Hippocampal formation (tissue), 2 donors: ENCODE data around the gene UBE2R2.
A peak's percentile ranks its signal among the peaks of the same experiment; 100 is the strongest.
"Not testable (repeated sequence)": the region's sequence is repeated elsewhere in the genome, so short reads cannot be mapped to it uniquely, and the experiment has no call there.

Source experiments
- DNase-seq, 2 donors: peaks; one replicate each; lab custom pipeline; 2025; lab: John Stamatoyannopoulos, UW

The UBE2R2 gene, protein sequence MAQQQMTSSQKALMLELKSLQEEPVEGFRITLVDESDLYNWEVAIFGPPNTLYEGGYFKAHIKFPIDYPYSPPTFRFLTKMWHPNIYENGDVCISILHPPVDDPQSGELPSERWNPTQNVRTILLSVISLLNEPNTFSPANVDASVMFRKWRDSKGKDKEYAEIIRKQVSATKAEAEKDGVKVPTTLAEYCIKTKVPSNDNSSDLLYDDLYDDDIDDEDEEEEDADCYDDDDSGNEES

GRCh38 chr9:33816327-33817252 lies at the start of gene UBE2R2:
UBE2R2 (plus strand) TSS chr9:33817160; CDS start chr9:33817758, 598 bp downstream.
- peak; percentile 93 to 94 for DNase-seq

DNA sequence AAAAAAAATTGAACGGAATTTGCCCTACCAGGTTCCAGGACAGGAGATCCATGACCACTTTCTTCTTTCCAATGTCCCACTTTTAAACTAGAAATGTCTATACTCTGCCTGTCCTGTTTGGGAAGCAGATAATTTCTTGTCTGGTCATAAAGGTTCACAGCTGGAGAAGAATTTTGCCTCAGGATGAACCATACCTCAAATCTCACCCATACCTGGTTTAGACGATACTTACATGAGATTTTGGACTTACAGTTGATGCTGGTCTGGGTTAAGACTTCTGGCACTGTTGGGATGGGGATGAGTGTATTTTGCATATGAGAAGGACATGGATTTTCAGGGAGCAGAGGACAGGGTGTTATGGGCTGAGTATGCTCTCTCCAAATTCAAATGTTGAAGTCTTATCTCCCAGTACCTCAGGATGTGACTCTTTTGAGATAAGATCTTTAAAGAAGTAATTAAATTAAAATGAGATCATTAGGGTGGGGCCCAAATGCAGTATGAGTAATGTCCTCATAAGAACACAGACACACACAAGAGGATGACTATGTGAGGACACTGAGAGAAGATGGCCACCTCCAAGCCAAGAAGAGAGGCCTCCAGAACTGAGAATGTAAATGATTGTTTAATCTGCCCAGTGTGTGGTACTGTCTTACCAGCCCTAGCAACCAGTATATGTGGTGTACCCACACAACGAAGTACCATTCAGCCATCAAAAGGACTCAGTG lies 46.6 kb upstream of the UBE2R2 start:
- not testable (repeated sequence) for DNase-seq

- not testable (repeated sequence) for DNase-seq
Observed at GRCh38 chr9:33773135-33773534, 43.8 kb upstream of the UBE2R2 start.

- DNase-seq: not testable (repeated sequence)
Observed at GRCh38 chr9:33774074-33774659, 42.8 kb upstream of the UBE2R2 start.

DNA sequence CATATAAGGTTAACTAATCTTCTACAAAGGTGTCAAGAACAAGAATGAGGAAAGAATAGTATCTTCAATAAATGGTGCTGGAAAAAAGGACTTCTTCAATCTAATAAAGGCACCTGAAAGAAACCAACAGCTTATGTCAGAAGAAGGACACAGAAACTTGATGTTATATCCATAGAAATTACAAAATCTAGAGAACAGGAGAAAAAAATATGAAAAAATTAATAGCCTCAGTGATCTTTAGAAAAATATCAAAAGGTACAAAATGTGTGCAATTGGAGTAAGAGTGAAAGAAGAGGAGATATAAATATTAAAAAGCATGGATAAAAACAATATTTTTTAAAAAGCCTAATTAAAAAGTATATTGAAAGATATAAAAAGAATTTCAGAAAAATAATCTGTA lies 40.4 kb upstream of the UBE2R2 start:
- DNase-seq: no peak

DNA sequence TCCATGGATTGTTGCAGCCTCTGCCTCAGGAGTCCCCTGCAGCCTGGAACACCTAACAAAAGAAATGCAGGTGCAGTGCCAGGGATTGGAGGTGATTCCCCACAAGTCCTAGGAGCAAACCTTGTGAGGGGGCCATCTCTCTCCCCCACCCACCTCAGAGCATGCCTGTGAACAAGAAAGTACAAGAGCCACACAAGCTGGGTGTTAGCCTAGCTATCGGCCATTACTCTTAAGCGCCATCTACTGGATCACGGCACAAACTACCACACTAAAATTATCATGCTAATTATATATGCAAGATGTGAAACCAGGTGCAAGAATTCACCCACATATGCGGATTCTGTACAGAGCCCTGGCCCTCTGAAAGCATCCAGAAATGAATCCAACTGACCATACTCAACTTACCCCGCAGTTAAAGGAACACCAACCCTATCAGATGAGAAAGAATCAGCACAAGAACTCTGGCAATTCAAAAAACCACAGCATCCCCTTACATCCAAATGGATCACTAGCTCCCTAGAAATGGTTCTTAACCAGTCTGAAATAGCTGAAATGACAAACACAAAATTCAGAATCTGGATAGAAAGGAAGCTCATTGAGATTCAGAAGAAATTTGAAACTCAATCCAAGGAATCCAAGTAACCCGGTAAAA lies 38.1 kb upstream of the UBE2R2 start:
- peak; percentile 1 to 41 for DNase-seq

GRCh38 chr9:33780276-33780675 lies 36.7 kb upstream of the UBE2R2 start:
- DNase-seq: no peak

- no peak for DNase-seq
Observed at GRCh38 chr9:33781736-33782135, 35.2 kb upstream of the UBE2R2 start.

DNA sequence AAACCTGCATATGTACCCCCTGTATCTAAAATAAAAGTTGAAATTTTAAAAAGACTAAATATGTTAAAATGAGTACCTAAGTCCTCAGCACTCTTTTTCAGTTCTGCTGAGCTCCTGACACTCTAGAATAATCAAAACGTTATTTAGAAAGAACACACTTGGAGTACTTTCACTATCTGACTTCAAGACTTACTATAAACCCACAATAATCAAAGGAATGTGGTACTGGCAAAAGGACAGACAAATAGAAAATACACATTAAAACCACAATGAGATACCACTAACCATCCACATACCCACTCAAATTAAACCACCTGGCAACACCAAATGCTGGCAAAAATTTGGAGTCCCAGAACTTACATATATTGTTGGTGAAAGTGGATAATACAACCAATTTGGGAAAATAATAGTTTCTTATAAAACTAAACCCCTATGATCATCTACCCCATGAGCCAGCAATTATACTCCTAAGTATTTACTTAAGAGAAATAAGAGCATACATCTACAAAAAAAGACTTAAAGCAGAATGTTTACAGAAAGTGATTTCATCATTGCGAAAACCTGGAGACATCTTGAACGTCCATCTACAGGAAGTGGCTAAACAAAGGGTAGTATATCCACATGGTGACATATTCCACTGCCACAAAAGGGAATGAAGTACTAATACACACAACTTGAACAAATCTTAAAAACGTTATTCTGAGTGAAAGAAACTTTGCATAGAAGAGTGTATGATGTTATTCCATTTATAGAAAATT lies 34.4 kb upstream of the UBE2R2 start:
- DNase-seq: no peak

DNA sequence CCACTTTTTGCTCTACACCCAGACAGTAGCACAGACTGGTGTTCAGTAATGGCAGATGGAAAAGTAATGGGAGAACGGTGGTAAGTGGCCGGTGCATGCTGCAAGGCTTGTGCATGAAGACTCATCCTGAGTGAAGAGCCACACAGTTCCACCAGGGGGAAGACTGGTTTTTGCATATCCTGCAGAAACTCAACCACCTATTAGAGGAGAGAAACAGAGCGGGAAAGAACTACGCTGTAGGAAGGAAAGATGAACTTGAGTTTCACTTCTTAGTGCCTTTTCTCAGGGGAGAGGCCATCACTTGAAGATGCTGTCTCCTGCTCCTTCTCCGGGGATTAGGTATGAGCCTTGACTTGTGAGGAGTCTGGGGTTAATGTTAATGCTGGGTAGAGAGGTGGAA lies 31.0 kb upstream of the UBE2R2 start:
- no peak for DNase-seq

- no peak for DNase-seq
Observed at GRCh38 chr9:33786681-33787080, 30.3 kb upstream of the UBE2R2 start.

GRCh38 chr9:33787839-33788238 lies 29.1 kb upstream of the UBE2R2 start:
- DNase-seq: no peak

DNA sequence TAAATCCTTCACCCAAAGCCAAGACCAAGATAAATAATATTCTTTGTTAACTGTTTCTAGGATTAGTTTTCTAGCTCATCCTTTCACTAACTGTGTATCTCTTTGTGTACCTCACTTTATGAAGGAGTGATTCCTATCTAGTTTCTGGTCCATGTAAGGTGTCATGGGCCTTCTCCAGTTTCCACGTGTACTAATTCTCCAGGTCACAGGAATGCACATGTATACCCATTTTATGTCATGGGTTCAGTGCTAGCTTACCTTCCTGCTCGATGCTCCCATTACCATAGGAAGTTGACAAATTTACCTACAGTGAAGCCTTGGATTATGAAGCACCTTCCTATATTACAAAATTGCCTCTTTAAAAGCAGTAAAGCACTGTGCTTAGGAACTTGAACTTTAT lies 27.5 kb upstream of the UBE2R2 start:
- not testable (repeated sequence) for DNase-seq

- DNase-seq: no peak
Observed at GRCh38 chr9:33791117-33791516, 25.8 kb upstream of the UBE2R2 start.

DNA sequence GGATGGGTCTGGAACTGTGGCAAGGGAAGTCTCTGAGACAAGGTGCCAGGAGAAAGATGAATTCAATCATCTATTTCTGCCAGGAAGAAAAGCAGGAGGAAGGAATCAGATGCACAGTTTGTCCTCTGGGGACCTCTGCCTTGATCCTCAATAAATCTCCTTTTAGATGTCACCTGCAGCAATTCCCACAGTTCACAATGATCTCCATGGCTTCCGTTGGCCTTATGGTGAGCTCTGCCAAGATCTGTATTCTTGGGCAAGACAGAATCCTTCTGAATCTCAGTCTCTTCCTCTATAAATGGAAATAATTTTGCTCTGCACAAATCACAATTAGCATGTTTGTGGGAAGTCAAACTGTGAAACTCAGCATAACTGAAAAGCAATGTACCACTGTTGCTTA lies 23.5 kb upstream of the UBE2R2 start:
- not testable (repeated sequence) for DNase-seq

GRCh38 chr9:33794560-33794959 lies 22.4 kb upstream of the UBE2R2 start:
- DNase-seq: no peak

DNA sequence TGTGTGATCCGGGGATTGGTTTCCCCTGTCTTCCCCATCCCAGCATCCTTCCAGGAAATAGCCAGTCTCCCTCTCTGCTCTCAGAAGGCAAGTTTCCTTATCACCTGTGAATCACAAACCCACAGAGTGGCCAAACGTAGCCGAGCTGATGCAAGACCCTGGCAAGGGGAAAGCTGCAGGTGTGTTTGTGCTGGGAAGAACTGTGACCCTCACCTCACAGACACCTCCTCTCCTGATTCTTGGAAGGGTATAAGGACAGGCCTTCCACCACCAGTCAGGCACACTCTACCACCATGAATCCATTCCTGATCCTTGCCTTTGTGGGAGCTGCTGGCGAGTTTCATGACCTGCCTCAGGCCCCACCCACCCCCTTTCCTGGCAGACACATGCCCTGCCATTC lies 21.7 kb upstream of the UBE2R2 start, which contains the start of gene PRSS3:
PRSS3 (plus strand) TSS at position 281 of the 400 bp plus-strand sequence; CDS start at position 294, 13 bp downstream.
- no peak for DNase-seq

DNA sequence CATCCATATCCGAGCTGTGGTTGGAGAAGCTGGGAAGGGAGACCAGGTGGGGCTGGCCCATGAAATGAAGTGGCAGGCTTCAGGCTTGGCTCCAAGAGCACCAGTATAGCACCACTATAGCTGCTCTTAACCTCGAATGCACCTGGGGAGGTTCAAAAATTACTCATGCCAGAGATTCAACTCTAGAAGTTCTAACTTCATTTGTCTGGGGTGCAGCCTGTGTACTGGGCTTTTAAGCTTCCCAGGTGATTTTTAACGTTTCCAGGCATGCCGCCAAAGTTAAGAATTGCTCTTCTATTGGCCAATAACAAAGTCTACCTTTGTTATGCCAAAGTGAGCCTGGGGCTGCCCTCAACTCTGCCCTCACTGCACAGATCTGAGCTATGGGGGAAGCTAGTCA lies 21.1 kb upstream of the UBE2R2 start:
- DNase-seq: no peak

GRCh38 chr9:33796679-33797078 lies 20.3 kb upstream of the UBE2R2 start:
- DNase-seq: not testable (repeated sequence)

DNA sequence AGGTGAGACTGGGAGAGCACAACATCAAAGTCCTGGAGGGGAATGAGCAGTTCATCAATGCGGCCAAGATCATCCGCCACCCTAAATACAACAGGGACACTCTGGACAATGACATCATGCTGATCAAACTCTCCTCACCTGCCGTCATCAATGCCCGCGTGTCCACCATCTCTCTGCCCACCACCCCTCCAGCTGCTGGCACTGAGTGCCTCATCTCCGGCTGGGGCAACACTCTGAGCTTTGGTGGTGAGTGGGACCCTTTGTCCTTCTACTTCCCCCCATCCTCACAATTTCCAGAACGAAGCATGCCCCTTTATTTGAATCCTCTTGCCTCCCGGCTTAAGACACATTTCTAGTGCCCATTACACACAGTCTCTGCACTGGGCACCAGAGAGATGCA lies 19.1 kb upstream of the UBE2R2 start:
- DNase-seq: no peak

- DNase-seq: no peak
Observed at GRCh38 chr9:33798545-33798944, 18.4 kb upstream of the UBE2R2 start.
